COLO668 (cell line): ENCODE results near the gene ETV3.

Experiments
- DNase-seq: peaks from one replicate; lab custom pipeline; 2025; ENCODE audit not compliant: unreplicated experiment; lab: John Stamatoyannopoulos, UW

Gene ETV3

GRCh38 chr1:157095091-157095490, 43.1 kb downstream of the ETV3 start:
- no peak for DNase-seq

- no peak for DNase-seq
Observed at GRCh38 chr1:157092831-157093230, 45.4 kb downstream of the ETV3 start.

- DNase-seq, result no peak
Observed at GRCh38 chr1:157091668-157092273, 46.4 kb downstream of the ETV3 start.

GRCh38 chr1:157091186-157091585, 47.0 kb downstream of the ETV3 start:
- DNase-seq, result no peak

- DNase-seq, result no peak
Observed at GRCh38 chr1:157090771-157091170, 47.4 kb downstream of the ETV3 start.

GRCh38 chr1:157090196-157090647, 48.0 kb downstream of the ETV3 start:
- peak; percentile 85 for DNase-seq

GRCh38 chr1:157089789-157090188, 48.4 kb downstream of the ETV3 start:
- DNase-seq, result no peak

- DNase-seq, result no peak
Observed at GRCh38 chr1:157088607-157089006, 49.6 kb downstream of the ETV3 start.

GRCh38 chr1:157087030-157087429, 51.2 kb downstream of the ETV3 start:
- no peak for DNase-seq

GRCh38 chr1:157086299-157086698, 51.9 kb downstream of the ETV3 start:
- DNase-seq, result no peak

- DNase-seq, result no peak
Observed at GRCh38 chr1:157085421-157085820, 52.8 kb downstream of the ETV3 start.

- no peak for DNase-seq
Observed at GRCh38 chr1:157084720-157085119, 53.5 kb downstream of the ETV3 start.

- DNase-seq, result no peak
Observed at GRCh38 chr1:157081707-157082106, 56.5 kb downstream of the ETV3 start.

- no peak for DNase-seq
Observed at GRCh38 chr1:157080714-157081113, 57.5 kb downstream of the ETV3 start.

- no peak for DNase-seq
Observed at GRCh38 chr1:157077394-157077793, 60.8 kb downstream of the ETV3 start.

GRCh38 chr1:157073944-157074685, 64.1 kb downstream of the ETV3 start:
- peak; percentile 70 for DNase-seq
